ENCODE results near the gene PTGER2. TPM values are rescaled to one million over a fixed set of nuclear protein-coding genes. Genes with fewer than 3 reads are reported as not detected.

Gene PTGER2
- total and polyA plus RNA-seq, 10 of the 15 experiments (the other 5 are each of a cell fraction or from before 2014, with no cell fraction given), result 0.03 to 1.6 (median 0.33) TPM

DNA sequence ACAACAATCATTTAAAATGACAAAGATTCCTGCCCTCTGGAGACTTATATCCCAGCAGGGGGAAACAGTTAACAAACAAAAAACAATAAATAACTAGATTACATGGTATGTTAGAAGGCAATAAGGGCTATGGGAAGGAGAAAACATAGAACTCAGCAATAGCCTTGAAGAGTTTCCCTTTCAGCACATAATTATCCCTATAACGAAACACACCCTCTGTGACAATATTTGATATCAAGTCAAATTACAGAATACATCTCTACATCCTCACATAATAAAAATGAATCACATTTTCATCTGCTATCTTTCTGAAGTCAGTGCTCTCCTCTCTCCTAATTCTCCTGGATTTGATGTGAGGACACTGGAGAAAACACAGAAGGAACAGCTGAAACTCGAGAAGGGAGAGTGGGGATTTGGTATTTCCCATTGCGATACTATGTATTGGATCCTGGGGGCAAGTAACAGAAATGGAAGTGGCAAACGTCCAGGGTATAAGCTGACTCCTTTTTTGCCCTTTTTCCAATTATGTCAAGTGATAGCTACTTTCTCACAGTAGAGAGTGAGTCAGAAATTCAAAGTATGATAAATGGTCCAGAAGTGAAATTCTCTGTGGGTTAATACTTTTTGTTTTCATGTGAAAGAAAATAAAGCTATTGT, 9.7 kb upstream of the PTGER2 start:
- Histone ChIP-seq H3K9ac (ENCODE audit: control insufficient read depth, insufficient read depth, low read length) (no peak overlapping the region), H3K79me2 (ENCODE audit: control insufficient read depth, insufficient read depth, low read length) (no peaks in the 10 kb centered on the region), H2AFZ (ENCODE audit: control insufficient read depth, low read depth, low read length) (no peak overlapping the region), H3K4me2 (ENCODE audit: control insufficient read depth, insufficient read depth) (no peak overlapping the region), H3K9me3 (replicated peaks; ENCODE audit: control insufficient read depth, insufficient read depth, low read length) (no peaks in the 10 kb centered on the region; the same call in 2 of the 3 replicates), H4K20me1 (ENCODE audit: control insufficient read depth, insufficient read depth) (no peaks in the 10 kb centered on the region), H3K4me1 (ENCODE audit: control insufficient read depth, insufficient read depth, low read length) (no peaks in the 10 kb centered on the region), H3K36me3 (ENCODE audit: control insufficient read depth in 2 of 2, insufficient read depth in 2 of 2, low read length in 1 of 2) (no peaks in the 10 kb centered on the region), H3K27ac (ENCODE audit: control insufficient read depth, insufficient read depth) (no peak overlapping the region), H3K27me3 (replicated peaks in 1 of 2; ENCODE audit: control insufficient read depth in 2 of 2, insufficient read depth in 2 of 2, low read length in 1 of 2) (no peaks in the 10 kb centered on the region; a peak in 1 of 4 replicates), H3K4me3 (no peak overlapping the region)
- intact Hi-C loops (cut with micrococcal nuclease; ENCODE audit: unreplicated experiment) (loop anchor here (5.0 kb wide), 1 partner anchor 108 kb away; no protein-coding TSS in a partner anchor), in situ Hi-C loops (cut with MboI) (loop anchor here (5.0 kb wide), 1 partner anchor 168 kb away; no protein-coding TSS in a partner anchor)
- POLR2A ChIA-PET, result no interaction called here
- no TSS peak for BruUV-seq (replicated peaks)
- no peak for ATAC-seq
- SMC1A ChIA-PET (ENCODE audit: uncharacterized antibody, unreplicated experiment), result interaction anchor here (1.1 to 1.2 kb wide), 2 partner anchors 59 to 129 kb away, joined by 3 read pairs; no protein-coding TSS in a partner anchor
- DNase-seq (ENCODE audit: low read depth, low spot score), result no peak
- TF ChIP-seq, protein P1, sequence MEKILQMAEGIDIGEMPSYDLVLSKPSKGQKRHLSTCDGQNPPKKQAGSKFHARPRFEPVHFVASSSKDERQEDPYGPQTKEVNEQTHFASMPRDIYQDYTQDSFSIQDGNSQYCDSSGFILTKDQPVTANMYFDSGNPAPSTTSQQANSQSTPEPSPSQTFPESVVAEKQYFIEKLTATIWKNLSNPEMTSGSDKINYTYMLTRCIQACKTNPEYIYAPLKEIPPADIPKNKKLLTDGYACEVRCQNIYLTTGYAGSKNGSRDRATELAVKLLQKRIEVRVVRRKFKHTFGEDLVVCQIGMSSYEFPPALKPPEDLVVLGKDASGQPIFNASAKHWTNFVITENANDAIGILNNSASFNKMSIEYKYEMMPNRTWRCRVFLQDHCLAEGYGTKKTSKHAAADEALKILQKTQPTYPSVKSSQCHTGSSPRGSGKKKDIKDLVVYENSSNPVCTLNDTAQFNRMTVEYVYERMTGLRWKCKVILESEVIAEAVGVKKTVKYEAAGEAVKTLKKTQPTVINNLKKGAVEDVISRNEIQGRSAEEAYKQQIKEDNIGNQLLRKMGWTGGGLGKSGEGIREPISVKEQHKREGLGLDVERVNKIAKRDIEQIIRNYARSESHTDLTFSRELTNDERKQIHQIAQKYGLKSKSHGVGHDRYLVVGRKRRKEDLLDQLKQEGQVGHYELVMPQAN (conservative IDR thresholded peaks at IDR 0.05), result no peak
- no peak for TF ChIP-seq DPF2 (IDR thresholded peaks at IDR 0.05)
- TF ChIP-seq ETV6 (conservative IDR thresholded peaks at IDR 0.05 in 1 of 2, IDR thresholded peaks at IDR 0.05 in 1 of 2; ENCODE audit: borderline replicate concordance in 1 of 2, low read depth in 1 of 2), result no peak
- no peak for TF ChIP-seq CHD1 (IDR thresholded peaks at IDR 0.05; ENCODE audit: low read depth, low read length)
- TF ChIP-seq FOXM1 (IDR thresholded peaks at IDR 0.05; ENCODE audit: low read depth, low read length), result no peak
- no peak for TF ChIP-seq CBX3 (IDR thresholded peaks at IDR 0.05; ENCODE audit: borderline replicate concordance, low read depth)
- TF ChIP-seq SMAD1 (IDR thresholded peaks at IDR 0.05; ENCODE audit: low read depth, partially characterized antibody), result no peak
- no peak for TF ChIP-seq RELA (IDR thresholded peaks at IDR 0.05; ENCODE audit: borderline replicate concordance, partially characterized antibody)
- no peak for TF ChIP-seq REST (IDR thresholded peaks at IDR 0.05; ENCODE audit: low read depth, low read length)
- no peak for TF ChIP-seq SP1 (IDR thresholded peaks at IDR 0.05; ENCODE audit: low read depth, low read length)
- no peak for FAIRE-seq
- CTCF ChIA-PET, result interaction anchor here (1.0 kb wide), 1 partner anchor 170 kb away, joined by 3 read pairs; no protein-coding TSS in a partner anchor
- RAD21 ChIA-PET (ENCODE audit: unreplicated experiment), result interaction anchor here (1.1 kb wide), 1 partner anchor 12 kb away, joined by 3 read pairs; no protein-coding TSS in a partner anchor
- 32% methylated on average over 4 of the region's 4 CpGs for WGBS (ENCODE audit: insufficient coverage, insufficient replicate concordance, low lambda C conversion rate, missing lambda C conversion rate)
